Activated CD8-positive, alpha-beta memory T cell treated with anti-CD3 and anti-CD28 coated beads, Interleukin-2, amount 10 ng/mL, durations not matched to agents 7 days and 5 days (primary cell): ENCODE measurements around the gene YIF1A. TPM values are rescaled to one million over a fixed set of nuclear protein-coding genes. Genes with fewer than 3 reads are reported as not detected.

Source experiments
- total RNA-seq, 2 experiments: library from RNA; stranded (reverse); gene quantifications; one replicate each; pipeline ENCODE4 v1.2.3, GENCODE V29; 2021

Gene YIF1A
- total RNA-seq, 2 experiments from 2014 or later, result 56.5 to 73.9 TPM

Other genes starting within 250 kb of the YIF1A start
- gene GAL3ST3, start 240.0 kb downstream of the YIF1A start, total RNA-seq, result not detected
- gene SF3B2, start 236.8 kb downstream of the YIF1A start, total RNA-seq, result 100 to 1,000 TPM; 256 to 281 TPM
- gene PACS1, start 218.9 kb downstream of the YIF1A start, total RNA-seq, result 100 to 1,000 TPM in 1 of 2 experiments, 10 to 100 TPM in 1; 96.6 to 104 TPM
- gene KLC2, start 31.4 kb downstream of the YIF1A start, total RNA-seq, result 10 to 100 TPM; 44.5 to 56.5 TPM
- 100 to 1,000 TPM; 146 to 155 TPM for gene RAB1B, start 20.5 kb downstream of the YIF1A start, total RNA-seq
- 1 to 10 TPM; 1.1 to 1.2 TPM for gene CNIH2, start 11.0 kb downstream of the YIF1A start, total RNA-seq
- gene TMEM151A, start 2.8 kb upstream of the YIF1A start, total RNA-seq, result not detected
- 10 to 100 TPM; 16.8 to 35.5 TPM for gene CD248, start 27.9 kb upstream of the YIF1A start, total RNA-seq
- gene RIN1, start 47.3 kb upstream of the YIF1A start, total RNA-seq, result 1 to 10 TPM in 1 of 2 experiments, under 1 TPM in 1; 0.68 to 2.5 TPM
- gene BRMS1, start 56.0 kb upstream of the YIF1A start, total RNA-seq, result 10 to 100 TPM; 55.3 to 56.8 TPM
- gene B4GAT1, start 58.5 kb upstream of the YIF1A start, total RNA-seq, result 1 to 10 TPM; 7.9 to 8.7 TPM
- 10 to 100 TPM in 1 of 2 experiments, 1 to 10 TPM in 1; 7.6 to 10.1 TPM for gene SLC29A2, start 82.6 kb upstream of the YIF1A start, total RNA-seq
- gene NPAS4, start 131.9 kb upstream of the YIF1A start, total RNA-seq, result under 1 TPM in 1 of 2 experiments, not detected in 1; 0.12 TPM
- gene MRPL11, start 149.7 kb upstream of the YIF1A start, total RNA-seq, result 10 to 100 TPM; 75.5 to 91.3 TPM
- 1 to 10 TPM; 4.1 to 5.7 TPM for gene PELI3, start 177.8 kb upstream of the YIF1A start, total RNA-seq
- 10 to 100 TPM; 54.2 to 79.6 TPM for gene DPP3, start 191.3 kb upstream of the YIF1A start, total RNA-seq
- gene BBS1, start 221.5 kb upstream of the YIF1A start, total RNA-seq, result 10 to 100 TPM; 12.6 to 12.9 TPM